CD4-positive, alpha-beta T cell treated with Interleukin-10 for 1 hour (primary cell): ENCODE measurements around the gene ASB7.
"Not testable (repeated sequence)": the region's sequence is repeated elsewhere in the genome, so short reads cannot be mapped to it uniquely, and the experiment has no call there.

Experiments
- DNase-seq: peaks from one replicate; pipeline ENCODE4 v3.0.0-alpha.2; 2020

The ASB7 gene

GRCh38 chr15:100653608-100654007 is 51.2 kb downstream of the ASB7 start:
- no peak for DNase-seq

- no peak for DNase-seq
These were observed 56.5 kb downstream of the ASB7 start for GRCh38 chr15:100658895-100659294.

- DNase-seq, result no peak
These were observed 58.8 kb downstream of the ASB7 start for GRCh38 chr15:100661156-100661555.

GRCh38 chr15:100663086-100663914 is 60.9 kb downstream of the ASB7 start:
- DNase-seq, result no peak

- DNase-seq, result no peak
These were observed 61.5 kb downstream of the ASB7 start for GRCh38 chr15:100663915-100664281.

- DNase-seq, result no peak
These were observed 63.2 kb downstream of the ASB7 start for GRCh38 chr15:100665570-100665969.

- DNase-seq, result no peak
These were observed 65.3 kb downstream of the ASB7 start for GRCh38 chr15:100667405-100668347.

GRCh38 chr15:100668348-100668745 is 66.0 kb downstream of the ASB7 start:
- no peak for DNase-seq

- no peak for DNase-seq
These were observed 66.9 kb downstream of the ASB7 start for GRCh38 chr15:100669260-100669659.

- no peak for DNase-seq
These were observed 68.2 kb downstream of the ASB7 start for GRCh38 chr15:100670505-100671021.

- DNase-seq, result no peak
These were observed 68.8 kb downstream of the ASB7 start for GRCh38 chr15:100671124-100671680.

GRCh38 chr15:100671858-100672543 is 69.6 kb downstream of the ASB7 start:
- DNase-seq, result no peak

- no peak for DNase-seq
These were observed 70.6 kb downstream of the ASB7 start for GRCh38 chr15:100672959-100673358.

- not testable (repeated sequence) for DNase-seq
These were observed 76.8 kb downstream of the ASB7 start for GRCh38 chr15:100679151-100679550.

GRCh38 chr15:100680726-100681125 is 78.3 kb downstream of the ASB7 start:
- DNase-seq, result no peak

GRCh38 chr15:100681335-100681746 is 79.0 kb downstream of the ASB7 start:
- DNase-seq, result no peak

GRCh38 chr15:100682468-100682867 is 80.1 kb downstream of the ASB7 start:
- no peak for DNase-seq

GRCh38 chr15:100683434-100683833 is 81.0 kb downstream of the ASB7 start:
- DNase-seq, result no peak

- DNase-seq, result no peak
These were observed 82.2 kb downstream of the ASB7 start for GRCh38 chr15:100684591-100684990.

GRCh38 chr15:100686021-100686724 is 83.8 kb downstream of the ASB7 start:
- DNase-seq, result no peak

- no peak for DNase-seq
These were observed 84.5 kb downstream of the ASB7 start for GRCh38 chr15:100686725-100687473.
